SK-N-SH (cell line): ENCODE measurements around the gene MAEA.

ENCODE experiments used
- FOXM1 ChIP-seq: IDR thresholded peaks from 2 replicates; pipeline ENCODE4 v1.4.0; 2012; ENCODE audit warnings: low read depth, mild to moderate bottlenecking
- SIN3A ChIP-seq: IDR thresholded peaks from 2 replicates; pipeline ENCODE4 v1.6.1; 2012; ENCODE audit warnings: low read depth, mild to moderate bottlenecking, low read length, moderate library complexity, borderline replicate concordance
- TEAD4 ChIP-seq: IDR thresholded peaks from 2 replicates; pipeline ENCODE4 v1.4.0; 2012; ENCODE audit warnings: mild to moderate bottlenecking, borderline replicate concordance; ENCODE audit not compliant: insufficient read depth
- TF ChIP-seq, protein P1 (sequence below): IDR thresholded peaks from 2 replicates; pipeline ENCODE4 v1.4.0; 2012; ENCODE audit warnings: low read depth
- TF ChIP-seq, protein P2 (sequence below): fragments of 200-600 bp; sonication (generic); IDR thresholded peaks from 2 replicates; pipeline ENCODE4 v1.6.1; 2017; ENCODE audit warnings: antibody characterized with exemption, mild to moderate bottlenecking, moderate library complexity
- TF ChIP-seq, protein P3 (sequence below): IDR thresholded peaks from 2 replicates; pipeline ENCODE4 v1.6.1; 2012; ENCODE audit warnings: mild to moderate bottlenecking, low read depth, low read length, moderate library complexity

DNA sequence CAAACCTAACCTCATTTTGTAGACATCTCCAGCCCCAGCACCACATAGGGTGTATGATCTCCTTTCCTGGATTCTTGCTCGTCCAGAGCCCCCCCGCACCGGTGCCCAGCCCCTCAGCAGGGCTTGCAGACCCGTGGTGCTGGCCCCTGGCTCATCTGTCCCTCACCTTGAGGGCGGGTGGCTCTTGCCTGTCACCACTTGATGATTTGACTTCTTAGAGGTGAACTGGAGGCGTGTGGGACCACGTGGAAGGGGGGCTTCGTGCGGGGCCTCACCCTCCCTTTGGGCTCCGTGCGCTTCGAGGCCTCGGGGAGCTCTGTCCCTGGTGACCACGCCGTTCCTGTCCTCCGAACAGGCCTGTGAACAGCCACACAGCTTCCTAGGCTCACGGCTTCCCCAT is 72.8 kb downstream of the MAEA start:
- TF ChIP-seq, protein P1, sequence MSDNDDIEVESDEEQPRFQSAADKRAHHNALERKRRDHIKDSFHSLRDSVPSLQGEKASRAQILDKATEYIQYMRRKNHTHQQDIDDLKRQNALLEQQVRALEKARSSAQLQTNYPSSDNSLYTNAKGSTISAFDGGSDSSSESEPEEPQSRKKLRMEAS, result no peak
- TF ChIP-seq, protein P2, sequence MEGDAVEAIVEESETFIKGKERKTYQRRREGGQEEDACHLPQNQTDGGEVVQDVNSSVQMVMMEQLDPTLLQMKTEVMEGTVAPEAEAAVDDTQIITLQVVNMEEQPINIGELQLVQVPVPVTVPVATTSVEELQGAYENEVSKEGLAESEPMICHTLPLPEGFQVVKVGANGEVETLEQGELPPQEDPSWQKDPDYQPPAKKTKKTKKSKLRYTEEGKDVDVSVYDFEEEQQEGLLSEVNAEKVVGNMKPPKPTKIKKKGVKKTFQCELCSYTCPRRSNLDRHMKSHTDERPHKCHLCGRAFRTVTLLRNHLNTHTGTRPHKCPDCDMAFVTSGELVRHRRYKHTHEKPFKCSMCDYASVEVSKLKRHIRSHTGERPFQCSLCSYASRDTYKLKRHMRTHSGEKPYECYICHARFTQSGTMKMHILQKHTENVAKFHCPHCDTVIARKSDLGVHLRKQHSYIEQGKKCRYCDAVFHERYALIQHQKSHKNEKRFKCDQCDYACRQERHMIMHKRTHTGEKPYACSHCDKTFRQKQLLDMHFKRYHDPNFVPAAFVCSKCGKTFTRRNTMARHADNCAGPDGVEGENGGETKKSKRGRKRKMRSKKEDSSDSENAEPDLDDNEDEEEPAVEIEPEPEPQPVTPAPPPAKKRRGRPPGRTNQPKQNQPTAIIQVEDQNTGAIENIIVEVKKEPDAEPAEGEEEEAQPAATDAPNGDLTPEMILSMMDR, result no peak
- no peak for TF ChIP-seq SIN3A
- no peak for TF ChIP-seq TEAD4
- TF ChIP-seq, protein P3, sequence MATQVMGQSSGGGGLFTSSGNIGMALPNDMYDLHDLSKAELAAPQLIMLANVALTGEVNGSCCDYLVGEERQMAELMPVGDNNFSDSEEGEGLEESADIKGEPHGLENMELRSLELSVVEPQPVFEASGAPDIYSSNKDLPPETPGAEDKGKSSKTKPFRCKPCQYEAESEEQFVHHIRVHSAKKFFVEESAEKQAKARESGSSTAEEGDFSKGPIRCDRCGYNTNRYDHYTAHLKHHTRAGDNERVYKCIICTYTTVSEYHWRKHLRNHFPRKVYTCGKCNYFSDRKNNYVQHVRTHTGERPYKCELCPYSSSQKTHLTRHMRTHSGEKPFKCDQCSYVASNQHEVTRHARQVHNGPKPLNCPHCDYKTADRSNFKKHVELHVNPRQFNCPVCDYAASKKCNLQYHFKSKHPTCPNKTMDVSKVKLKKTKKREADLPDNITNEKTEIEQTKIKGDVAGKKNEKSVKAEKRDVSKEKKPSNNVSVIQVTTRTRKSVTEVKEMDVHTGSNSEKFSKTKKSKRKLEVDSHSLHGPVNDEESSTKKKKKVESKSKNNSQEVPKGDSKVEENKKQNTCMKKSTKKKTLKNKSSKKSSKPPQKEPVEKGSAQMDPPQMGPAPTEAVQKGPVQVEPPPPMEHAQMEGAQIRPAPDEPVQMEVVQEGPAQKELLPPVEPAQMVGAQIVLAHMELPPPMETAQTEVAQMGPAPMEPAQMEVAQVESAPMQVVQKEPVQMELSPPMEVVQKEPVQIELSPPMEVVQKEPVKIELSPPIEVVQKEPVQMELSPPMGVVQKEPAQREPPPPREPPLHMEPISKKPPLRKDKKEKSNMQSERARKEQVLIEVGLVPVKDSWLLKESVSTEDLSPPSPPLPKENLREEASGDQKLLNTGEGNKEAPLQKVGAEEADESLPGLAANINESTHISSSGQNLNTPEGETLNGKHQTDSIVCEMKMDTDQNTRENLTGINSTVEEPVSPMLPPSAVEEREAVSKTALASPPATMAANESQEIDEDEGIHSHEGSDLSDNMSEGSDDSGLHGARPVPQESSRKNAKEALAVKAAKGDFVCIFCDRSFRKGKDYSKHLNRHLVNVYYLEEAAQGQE, result no peak
- TF ChIP-seq FOXM1, result no peak
